Measurements from ENCODE around the gene GABRR2. TPM values are rescaled to one million over a fixed set of nuclear protein-coding genes. Genes with fewer than 3 reads are reported as not detected.
A peak's percentile ranks its signal among the peaks of the same experiment; 100 is the strongest.
"Not testable (repeated sequence)": the region's sequence is repeated elsewhere in the genome, so short reads cannot be mapped to it uniquely, and the experiment has no call there.

Gene GABRR2
- total RNA-seq, 1 donor from 2014 or later, result 1.4 TPM

DNA sequence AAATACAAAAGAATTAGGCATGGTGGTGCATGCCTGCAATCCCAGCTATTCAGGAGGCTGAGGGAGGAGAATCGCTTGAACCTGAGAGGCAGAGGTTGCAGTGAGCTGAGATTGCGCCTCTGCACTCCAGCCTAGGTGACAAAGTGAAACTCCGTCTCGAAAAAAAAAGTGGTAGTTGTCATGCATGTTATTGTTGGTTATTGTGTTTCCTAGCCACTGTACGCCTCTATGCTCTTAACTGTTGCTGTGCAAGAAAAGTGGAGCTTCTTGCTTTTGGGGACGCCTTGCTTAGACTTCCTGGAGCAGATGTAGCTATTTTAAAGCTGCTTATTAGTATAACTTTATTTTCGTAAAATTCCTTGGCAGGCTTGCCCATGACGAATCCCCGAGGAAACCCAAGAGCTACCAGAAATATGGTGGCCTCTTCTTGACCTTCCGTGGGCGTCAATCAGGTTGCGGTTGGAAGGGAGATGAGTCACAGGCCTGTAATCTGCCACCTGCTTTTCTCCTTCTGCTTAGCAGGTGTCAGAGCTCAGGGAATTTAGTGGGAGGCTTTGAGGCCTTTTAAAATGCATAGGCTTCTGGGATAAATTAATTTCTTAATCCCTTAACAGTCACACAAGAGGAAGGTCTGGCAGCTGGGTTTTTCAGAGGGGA is 17.3 kb downstream of the GABRR2 start:
- intact Hi-C loops (cut with DNase I), result no loop called here
- peak; percentile 68 for ATAC-seq
- DNase-seq, result no peak
- Histone ChIP-seq H3K4me1 (peaks cover 15% of the 10 kb centered on the region), H3K36me3 (no peaks in the 10 kb centered on the region), H3K27ac (no peak overlapping the region), H3K4me3 (no peak overlapping the region), H3K9me3 (no peaks in the 10 kb centered on the region), H3K27me3 (no peaks in the 10 kb centered on the region)
- no peak for TF ChIP-seq CTCF (IDR thresholded peaks at IDR 0.05)

GRCh38 chr6:89295981-89296380 is 19.1 kb downstream of the GABRR2 start:
- no peak overlapping the region for H3K4me3 ChIP-seq
- H3K9me3 ChIP-seq, result no peaks in the 10 kb centered on the region
- intact Hi-C loops (cut with DNase I), result no loop called here
- H3K27ac ChIP-seq, result no peak overlapping the region
- no peak for TF ChIP-seq CTCF (IDR thresholded peaks at IDR 0.05)
- H3K27me3 ChIP-seq, result no peaks in the 10 kb centered on the region
- peaks cover 15% of the 10 kb centered on the region for H3K4me1 ChIP-seq
- ATAC-seq, result no peak
- H3K36me3 ChIP-seq, result no peaks in the 10 kb centered on the region
- no peak for DNase-seq

- H3K4me3 ChIP-seq; DNase-seq; H3K27ac ChIP-seq; H3K36me3 ChIP-seq; intact Hi-C loops (cut with DNase I); ATAC-seq; H3K9me3 ChIP-seq; H3K27me3 ChIP-seq: not testable (repeated sequence)
- peaks cover 15% of the 10 kb centered on the region for H3K4me1 ChIP-seq
Observed at GRCh38 chr6:89295116-89295515, 20.0 kb downstream of the GABRR2 start.

DNA sequence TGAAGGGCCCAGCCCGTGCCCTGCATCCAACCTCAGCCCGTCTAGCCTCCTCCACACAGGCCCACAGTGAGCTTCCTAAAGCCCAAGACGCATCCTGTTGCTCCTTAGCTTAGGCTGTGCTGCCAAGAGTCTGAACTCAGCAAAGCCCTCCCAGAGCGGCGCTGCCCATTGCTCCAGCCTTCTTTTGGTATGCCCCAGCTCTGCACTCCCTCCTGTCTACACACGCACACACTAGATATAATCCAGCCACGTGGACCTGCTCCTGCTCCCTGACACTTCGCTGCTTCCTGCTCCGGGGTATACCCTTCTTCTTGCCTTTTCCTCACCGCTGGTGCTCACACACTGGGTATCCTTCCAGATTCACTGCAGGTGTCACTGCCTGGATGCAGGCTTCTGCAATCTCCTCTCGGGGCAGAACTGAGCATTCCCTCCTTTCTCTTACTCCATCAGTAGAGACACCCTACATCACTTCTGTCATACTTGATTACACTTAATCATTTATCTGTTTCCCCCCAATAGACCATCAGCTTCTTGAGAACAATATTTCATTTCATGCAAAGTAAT is 23.8 kb downstream of the GABRR2 start:
- ATAC-seq (no peak), DNase-seq (no peak)
- H3K9me3 ChIP-seq, result no peaks in the 10 kb centered on the region
- H3K36me3 ChIP-seq, result no peaks in the 10 kb centered on the region
- TF ChIP-seq CTCF (IDR thresholded peaks at IDR 0.05), result no peak
- no peak overlapping the region for H3K27ac ChIP-seq
- intact Hi-C loops (cut with DNase I), result no loop called here
- no peaks in the 10 kb centered on the region for H3K27me3 ChIP-seq
- no peaks in the 10 kb centered on the region for H3K4me1 ChIP-seq
- no peak overlapping the region for H3K4me3 ChIP-seq

- ATAC-seq, result no peak
- Histone ChIP-seq H3K4me3 (no peak overlapping the region), H3K27me3 (no peaks in the 10 kb centered on the region), H3K36me3 (no peaks in the 10 kb centered on the region), H3K27ac (no peak overlapping the region), H3K4me1 (no peaks in the 10 kb centered on the region), H3K9me3 (no peaks in the 10 kb centered on the region)
- no peak for TF ChIP-seq CTCF (IDR thresholded peaks at IDR 0.05)
- intact Hi-C loops (cut with DNase I), result no loop called here
- peak; percentile 36 for DNase-seq
Observed at GRCh38 chr6:89290401-89291155, 24.5 kb downstream of the GABRR2 start.

DNA sequence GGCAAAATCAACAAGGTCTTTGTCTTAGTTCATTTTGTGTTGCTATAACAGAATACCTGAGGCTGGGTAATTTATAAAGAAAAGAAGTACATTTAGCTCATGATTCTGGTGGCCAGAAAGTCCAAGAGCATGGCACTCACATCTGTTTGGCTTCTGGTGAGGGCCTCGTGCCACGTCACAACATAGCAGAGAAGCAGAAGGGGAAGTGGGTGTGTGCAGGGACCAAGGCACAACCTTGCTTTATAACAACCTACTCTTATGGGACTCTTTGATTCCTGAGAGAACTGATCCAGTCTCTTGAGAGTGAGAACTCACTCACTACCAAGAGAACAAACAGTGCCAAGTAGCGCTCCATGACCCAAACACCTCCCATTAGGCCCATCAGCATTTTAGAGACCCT is 25.4 kb downstream of the GABRR2 start:
- no peaks in the 10 kb centered on the region for H3K36me3 ChIP-seq
- DNase-seq, result no peak
- H3K27ac ChIP-seq, result no peak overlapping the region
- H3K27me3 ChIP-seq, result no peaks in the 10 kb centered on the region
- no peaks in the 10 kb centered on the region for H3K9me3 ChIP-seq
- H3K4me1 ChIP-seq, result no peaks in the 10 kb centered on the region
- ATAC-seq, result no peak
- H3K4me3 ChIP-seq, result no peak overlapping the region
- intact Hi-C loops (cut with DNase I), result no loop called here
- no peak for TF ChIP-seq CTCF (IDR thresholded peaks at IDR 0.05)
